Measurements from ENCODE around the gene TBX21. TPM values are rescaled to one million over a fixed set of nuclear protein-coding genes. Genes with fewer than 3 reads are reported as not detected.
"Not testable (repeated sequence)": the region's sequence is repeated elsewhere in the genome, so short reads cannot be mapped to it uniquely, and the experiment has no call there.

Gene TBX21
- total and polyA plus RNA-seq, 3 experiments from 2014 or later, result 37.8 to 59.6 (median 39.8) TPM

DNA sequence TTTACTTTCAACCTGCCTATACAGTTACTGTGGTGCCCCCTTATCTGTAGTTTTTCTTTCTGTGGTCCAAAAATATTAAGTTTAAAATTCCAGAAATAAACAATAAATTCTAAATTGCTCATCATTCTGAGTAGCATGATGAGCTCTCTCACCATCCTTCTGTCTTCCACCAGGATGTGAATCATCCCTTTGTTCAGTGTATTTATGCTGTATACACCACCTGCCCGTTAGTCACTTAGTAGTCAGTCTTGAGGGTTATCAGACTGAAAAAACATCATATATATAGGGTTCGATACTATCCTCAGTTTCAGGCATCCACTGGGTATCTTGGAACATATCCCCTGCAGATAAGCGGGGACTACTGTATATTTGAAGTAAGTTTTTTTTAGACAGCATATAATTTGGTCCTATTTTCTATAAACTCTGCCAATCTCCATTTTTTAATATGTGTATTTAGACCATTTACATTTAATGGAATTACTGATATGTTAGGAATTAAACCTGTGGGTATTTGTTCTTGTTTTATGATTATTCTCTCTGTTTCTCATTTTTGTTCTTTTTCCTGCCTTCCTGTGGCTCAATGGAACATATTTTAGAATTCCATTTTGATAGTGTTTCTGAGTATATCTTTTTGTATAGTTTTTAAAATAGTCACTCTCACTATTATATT lies 31.0 kb downstream of the TBX21 start:
- Mint-ChIP-seq H3K27ac (peak overlapping the region in 4 of 8 donors; percentile 3 to 58 (median 22)), H3K9me3 (peaks cover 10 to 22% (median 19%) of the 10 kb centered on the region in 5 donors), H3K27me3 (no peaks in the 10 kb centered on the region), H3K4me3 (peak overlapping the region in 1 of 7 donors; percentile 51), H3K36me3 (peaks cover 0 to 17% (median 3%) of the 10 kb centered on the region in 3 donors), H3K4me1 (peaks cover 19 to 23% (median 21%) of the 10 kb centered on the region in 3 donors)
- ChIA-PET CTCF (interaction anchor here (1.2 kb wide), 1 partner anchor 33 kb away, joined by 3 read pairs; no protein-coding TSS in a partner anchor), POLR2A (interaction anchor here (1.6 kb wide), 1 partner anchor 30 kb away, joined by 9 read pairs; the partner anchor contains the start of gene TBX21)
- H3K4me3 ChIP-seq (ENCODE audit: low read length), result no peak overlapping the region
- H3K27me3 ChIP-seq (ENCODE audit: insufficient read depth, low read length, poor library complexity, severe bottlenecking), result no peaks in the 10 kb centered on the region
- no peaks in the 10 kb centered on the region for H3K36me3 ChIP-seq (ENCODE audit: insufficient read depth, low read length)
- DNase-seq, result no peak
- H3K27ac ChIP-seq (ENCODE audit: low read depth, low read length), result no peak overlapping the region
- peaks cover 16% of the 10 kb centered on the region for H3K4me1 ChIP-seq (ENCODE audit: insufficient read depth, low read length)
- peaks cover 5% of the 10 kb centered on the region for H3K9me3 ChIP-seq (ENCODE audit: low read length)

DNA sequence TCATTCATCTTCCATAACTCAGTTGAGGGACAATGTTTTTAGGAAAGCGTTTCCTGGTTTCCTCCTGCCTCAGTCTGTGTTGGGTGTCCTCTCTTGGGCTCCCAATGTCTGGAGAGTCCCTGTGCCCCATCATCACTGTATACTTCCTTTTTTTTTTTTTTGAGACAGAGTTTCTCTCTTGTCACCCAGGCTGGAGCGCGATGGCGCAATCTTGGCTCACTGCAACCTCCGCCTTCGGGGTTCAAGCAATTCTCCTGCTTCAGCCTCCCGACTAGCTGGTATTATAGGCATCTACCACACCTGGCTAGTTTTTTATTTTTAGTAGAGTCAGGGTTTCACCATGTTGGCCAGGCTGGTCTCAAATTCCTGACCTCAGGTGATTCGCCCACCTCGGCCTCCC lies 40.6 kb downstream of the TBX21 start:
- CTCF ChIA-PET, result interaction anchor here (2.6 kb wide), 1 partner anchor 41 kb away, joined by 7 read pairs; the partner anchor contains the start of gene TBX21
- H3K27me3 ChIP-seq (ENCODE audit: insufficient read depth, low read length, poor library complexity, severe bottlenecking), result peaks cover 26% of the 10 kb centered on the region
- H3K4me3 Mint-ChIP-seq; H3K36me3 Mint-ChIP-seq; DNase-seq; H3K36me3 ChIP-seq (ENCODE audit: insufficient read depth, low read length); H3K4me3 ChIP-seq (ENCODE audit: low read length); H3K9me3 ChIP-seq (ENCODE audit: low read length); H3K4me1 ChIP-seq (ENCODE audit: insufficient read depth, low read length); H3K27ac ChIP-seq (ENCODE audit: low read depth, low read length); POLR2A ChIA-PET; H3K4me1 Mint-ChIP-seq; H3K27ac Mint-ChIP-seq: not testable (repeated sequence)
- peaks cover 0 to 12% (median 2%) of the 10 kb centered on the region in 5 donors for H3K9me3 Mint-ChIP-seq
- peaks cover 28 to 48% of the 10 kb centered on the region in 2 donors for H3K27me3 Mint-ChIP-seq

DNA sequence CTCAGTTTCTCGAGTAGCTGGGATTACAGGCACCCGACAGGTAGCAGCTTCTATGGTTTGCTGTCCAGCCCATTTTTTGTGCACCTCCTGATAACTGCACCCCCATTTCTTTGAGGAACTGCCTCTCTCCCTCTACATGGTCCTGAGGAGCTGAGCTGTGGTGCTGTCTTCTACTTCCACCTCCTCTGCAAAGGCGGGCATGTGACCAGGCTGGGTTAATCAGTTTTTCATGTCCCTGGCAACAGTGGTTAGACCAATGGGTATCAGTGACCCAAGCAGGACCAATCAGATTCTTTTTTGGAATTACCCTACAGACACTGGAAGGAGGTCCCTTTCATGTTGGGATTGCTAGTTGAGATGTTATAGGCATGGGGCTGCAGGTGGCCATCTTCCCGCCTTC lies 41.3 kb downstream of the TBX21 start:
- Mint-ChIP-seq H3K4me1 (peaks cover 4 to 8% (median 7%) of the 10 kb centered on the region in 3 donors), H3K9me3 (peaks cover 0 to 12% (median 2%) of the 10 kb centered on the region in 5 donors), H3K36me3 (peaks cover 0 to 5% (median 0%) of the 10 kb centered on the region in 3 donors), H3K27ac (no peak overlapping the region), H3K4me3 (no peak overlapping the region), H3K27me3 (peaks cover 28 to 52% of the 10 kb centered on the region in 2 donors)
- ChIA-PET POLR2A (interaction anchor here (0.6 kb wide), 1 partner anchor 11 kb away, joined by 3 read pairs; no protein-coding TSS in a partner anchor), CTCF (interaction anchor here (2.6 kb wide), 1 partner anchor 41 kb away, joined by 7 read pairs; the partner anchor contains the start of gene TBX21)
- Histone ChIP-seq H3K4me3 (ENCODE audit: low read length) (no peak overlapping the region), H3K36me3 (ENCODE audit: insufficient read depth, low read length) (no peaks in the 10 kb centered on the region), H3K27ac (ENCODE audit: low read depth, low read length) (no peak overlapping the region), H3K27me3 (ENCODE audit: insufficient read depth, low read length, poor library complexity, severe bottlenecking) (peaks cover 26% of the 10 kb centered on the region), H3K4me1 (ENCODE audit: insufficient read depth, low read length) (no peaks in the 10 kb centered on the region), H3K9me3 (ENCODE audit: low read length) (no peaks in the 10 kb centered on the region)
- DNase-seq, result no peak

DNA sequence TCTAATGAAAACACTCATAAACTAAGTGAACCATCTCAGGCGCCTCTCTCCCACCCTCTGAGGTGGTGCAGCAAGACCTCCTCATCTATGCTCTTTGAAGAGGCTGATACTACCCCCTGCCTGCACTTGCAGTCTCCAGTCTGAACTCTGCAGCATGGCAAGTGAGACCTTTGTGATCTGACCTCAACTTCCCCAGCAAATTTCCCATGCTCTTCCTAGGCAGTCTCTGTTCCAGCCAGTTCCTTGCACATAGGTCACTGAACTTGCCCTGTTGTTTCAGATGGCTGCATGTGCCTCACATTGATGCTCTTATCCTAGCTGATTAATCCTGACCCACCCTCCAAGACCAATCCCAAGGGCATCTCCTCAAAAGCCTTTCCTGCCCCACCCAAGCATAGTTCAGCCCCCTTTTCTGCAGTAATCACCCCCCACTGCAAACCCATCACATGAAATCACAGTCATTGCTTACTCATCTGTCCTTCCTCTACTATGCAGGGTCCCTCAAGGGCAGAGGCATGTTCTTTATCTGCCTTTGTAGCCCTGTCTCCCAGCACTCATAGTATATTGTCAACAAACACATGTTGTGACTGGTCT lies 42.0 kb downstream of the TBX21 start:
- no peak for DNase-seq
- Mint-ChIP-seq H3K27ac (no peak overlapping the region), H3K4me1 (peaks cover 4 to 8% (median 7%) of the 10 kb centered on the region in 3 donors), H3K9me3 (peaks cover 0 to 12% (median 2%) of the 10 kb centered on the region in 5 donors), H3K4me3 (no peak overlapping the region), H3K36me3 (peaks cover 0 to 5% (median 0%) of the 10 kb centered on the region in 3 donors), H3K27me3 (peaks cover 28 to 55% of the 10 kb centered on the region in 2 donors)
- H3K4me3 ChIP-seq (ENCODE audit: low read length), result no peak overlapping the region
- peaks cover 26% of the 10 kb centered on the region for H3K27me3 ChIP-seq (ENCODE audit: insufficient read depth, low read length, poor library complexity, severe bottlenecking)
- H3K9me3 ChIP-seq (ENCODE audit: low read length), result no peaks in the 10 kb centered on the region
- no peaks in the 10 kb centered on the region for H3K36me3 ChIP-seq (ENCODE audit: insufficient read depth, low read length)
- ChIA-PET POLR2A (no interaction called here), CTCF (interaction anchor here (0.9 kb wide), 1 partner anchor 9 kb away, joined by 3 read pairs; no protein-coding TSS in a partner anchor)
- H3K27ac ChIP-seq (ENCODE audit: low read depth, low read length), result no peak overlapping the region
- H3K4me1 ChIP-seq (ENCODE audit: insufficient read depth, low read length), result no peaks in the 10 kb centered on the region

DNA sequence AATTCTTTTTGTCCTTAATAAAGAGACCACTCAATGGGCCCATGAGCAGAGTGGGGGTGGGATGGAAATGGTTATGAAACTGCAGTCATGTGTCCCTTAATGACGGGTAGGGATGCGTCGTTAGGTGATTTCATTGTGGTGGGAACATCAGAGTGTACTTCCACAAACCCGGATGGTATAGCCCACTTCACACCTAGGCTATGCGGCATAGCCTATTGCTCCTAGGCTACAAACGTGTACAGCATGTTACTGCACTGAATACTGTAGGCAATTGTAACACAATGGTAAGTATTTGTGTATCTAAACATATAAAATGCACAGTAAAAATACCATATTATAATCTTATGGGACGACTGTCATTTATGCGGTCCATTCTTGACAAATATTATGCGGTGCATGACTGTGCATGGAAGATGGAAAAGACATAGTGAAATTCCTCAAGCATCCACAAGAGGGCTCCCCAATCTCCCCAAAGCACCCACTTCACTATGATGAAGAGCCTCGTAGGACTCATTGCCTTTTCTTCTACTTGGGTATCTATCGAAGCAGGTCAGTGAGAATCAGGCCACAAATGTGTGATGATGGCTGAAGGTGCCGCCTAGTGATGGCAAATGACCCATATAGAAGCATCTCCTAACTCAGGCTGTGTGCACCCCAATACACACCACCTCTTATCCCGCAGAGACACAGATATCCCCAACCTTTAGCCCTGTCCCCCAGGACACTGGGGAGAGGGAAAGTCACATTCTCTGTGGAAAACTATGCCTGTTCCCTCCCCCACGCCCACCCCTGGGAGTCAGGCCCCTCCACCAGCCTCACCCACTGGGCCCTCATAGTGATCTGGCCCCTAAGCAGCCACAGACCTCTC lies 43.5 kb downstream of the TBX21 start:
- Mint-ChIP-seq H3K27ac (peak overlapping the region in 1 of 8 donors; percentile 24), H3K4me1 (peaks cover 4 to 8% (median 7%) of the 10 kb centered on the region in 3 donors), H3K27me3 (peaks cover 31 to 65% of the 10 kb centered on the region in 2 donors), H3K9me3 (peaks cover 0 to 7% (median 2%) of the 10 kb centered on the region in 5 donors), H3K36me3 (peaks cover 0 to 5% (median 0%) of the 10 kb centered on the region in 3 donors), H3K4me3 (no peak overlapping the region)
- Histone ChIP-seq H3K4me3 (ENCODE audit: low read length) (no peak overlapping the region), H3K36me3 (ENCODE audit: insufficient read depth, low read length) (no peaks in the 10 kb centered on the region), H3K27me3 (ENCODE audit: insufficient read depth, low read length, poor library complexity, severe bottlenecking) (peaks cover 26% of the 10 kb centered on the region), H3K4me1 (ENCODE audit: insufficient read depth, low read length) (no peaks in the 10 kb centered on the region), H3K27ac (ENCODE audit: low read depth, low read length) (no peak overlapping the region), H3K9me3 (ENCODE audit: low read length) (no peaks in the 10 kb centered on the region)
- DNase-seq, result peak in 4 of 5 donors; percentile 20 to 60 (median 42)
- ChIA-PET POLR2A (no interaction called here), CTCF (interaction anchor here (0.6 to 0.9 kb wide), 3 partner anchors 10 to 66 kb away, joined by 3 read pairs; no protein-coding TSS in a partner anchor)

DNA sequence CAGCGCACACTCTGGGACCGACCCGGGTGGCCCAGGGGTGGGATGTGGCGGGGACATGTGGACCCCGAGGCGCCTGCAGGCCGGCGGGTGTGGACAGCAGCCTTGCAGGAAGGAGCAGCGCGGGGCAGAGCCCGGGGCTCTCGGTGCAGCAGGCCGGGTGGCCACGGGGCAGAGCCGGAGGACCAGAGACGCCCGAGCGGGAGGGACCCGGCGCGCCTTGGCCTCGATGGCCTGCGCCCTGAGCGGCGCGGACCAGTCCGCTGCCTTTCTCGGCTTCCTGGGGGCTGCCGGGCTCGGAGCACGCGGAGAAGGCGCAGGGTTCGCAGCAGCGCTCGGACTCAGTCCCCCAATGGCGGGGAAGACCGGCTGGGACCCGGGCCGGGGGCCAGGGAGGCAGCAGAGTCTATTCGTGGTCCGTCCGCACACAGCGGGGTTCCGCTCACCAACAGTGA lies 45.2 kb downstream of the TBX21 start:
- peaks cover 31 to 72% of the 10 kb centered on the region in 2 donors for H3K27me3 Mint-ChIP-seq
- peaks cover 4 to 8% (median 7%) of the 10 kb centered on the region in 3 donors for H3K4me1 Mint-ChIP-seq

DNA sequence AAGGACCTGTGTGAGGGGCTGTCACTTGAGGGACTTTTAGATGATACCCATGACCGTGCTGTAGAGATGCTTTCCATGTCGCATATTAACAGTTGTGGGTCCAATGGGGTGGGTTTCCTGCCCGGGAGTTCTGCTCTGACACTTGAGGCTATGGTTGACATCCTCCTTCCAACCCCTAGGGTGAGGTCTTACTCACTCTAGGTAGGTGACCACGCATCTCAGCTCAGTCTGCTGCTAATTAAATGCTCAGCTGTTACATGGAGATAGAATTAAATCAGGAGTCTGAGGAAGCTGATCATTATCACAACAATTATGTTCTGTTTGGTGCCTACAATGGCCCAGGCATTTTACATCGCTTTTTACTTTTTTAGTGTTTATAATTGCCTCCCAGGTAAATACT lies 48.4 kb downstream of the TBX21 start:
- Histone ChIP-seq H3K4me1 (ENCODE audit: insufficient read depth, low read length) (no peaks in the 10 kb centered on the region), H3K9me3 (ENCODE audit: low read length) (no peaks in the 10 kb centered on the region), H3K4me3 (ENCODE audit: low read length) (no peak overlapping the region), H3K27ac (ENCODE audit: low read depth, low read length) (no peak overlapping the region), H3K36me3 (ENCODE audit: insufficient read depth, low read length) (no peaks in the 10 kb centered on the region), H3K27me3 (ENCODE audit: insufficient read depth, low read length, poor library complexity, severe bottlenecking) (peaks cover 11% of the 10 kb centered on the region)
- Mint-ChIP-seq H3K4me1 (peaks cover 4 to 8% (median 5%) of the 10 kb centered on the region in 3 donors), H3K27ac (no peak overlapping the region), H3K36me3 (no peaks in the 10 kb centered on the region), H3K4me3 (no peak overlapping the region), H3K27me3 (peaks cover 16 to 57% of the 10 kb centered on the region in 2 donors), H3K9me3 (no peaks in the 10 kb centered on the region)
- no peak for DNase-seq
- POLR2A ChIA-PET, result no interaction called here
- CTCF ChIA-PET, result interaction anchor here (1.7 to 2.1 kb wide), 2 partner anchors 15 to 48 kb away, joined by 5 to 7 read pairs; partner anchors contain the start of gene TBX21

More for the DNA sequence above, 45.2 kb downstream of the TBX21 start:
- H3K4me3 ChIP-seq (ENCODE audit: low read length), result no peak overlapping the region
- no peaks in the 10 kb centered on the region for H3K9me3 ChIP-seq (ENCODE audit: low read length)
- H3K4me1 ChIP-seq (ENCODE audit: insufficient read depth, low read length), result no peaks in the 10 kb centered on the region
- peaks cover 0 to 2% (median 0%) of the 10 kb centered on the region in 5 donors for H3K9me3 Mint-ChIP-seq
- ChIA-PET CTCF (interaction anchor here (1.1 kb wide), 1 partner anchor 59 kb away, joined by 4 read pairs; no protein-coding TSS in a partner anchor), POLR2A (no interaction called here)
- H3K27ac ChIP-seq (ENCODE audit: low read depth, low read length), result no peak overlapping the region
- no peak for DNase-seq
- H3K27me3 ChIP-seq (ENCODE audit: insufficient read depth, low read length, poor library complexity, severe bottlenecking), result peaks cover 26% of the 10 kb centered on the region
- no peaks in the 10 kb centered on the region for H3K36me3 ChIP-seq (ENCODE audit: insufficient read depth, low read length)
- H3K27ac Mint-ChIP-seq, result no peak overlapping the region
- peaks cover 0 to 4% (median 0%) of the 10 kb centered on the region in 3 donors for H3K36me3 Mint-ChIP-seq
- H3K4me3 Mint-ChIP-seq, result no peak overlapping the region
